Endothelial cell of umbilical vein (primary cell): ENCODE measurements around the gene ITPKC. TPM values are rescaled to one million over a fixed set of nuclear protein-coding genes. Genes with fewer than 3 reads are reported as not detected.

Experiments
- BruUV-seq: library from RNA; stranded (reverse); fragments of 400-500 nt; replicated peaks from 2 replicates; lab custom pipeline; 2021; lab: Mats Ljungman, UMichigan
- CTCF ChIA-PET: fragments of 300-600, 350-600 bp; sonication (Branson Sonifier 250); formaldehyde crosslinking; loops from one replicate; lab custom pipeline; 2021; ENCODE audit warnings: antibody characterized with exemption, inconsistent platforms; lab: Charles Lee
- POLR2A ChIA-PET: fragments of 300-600, 350-600 bp; sonication (Branson Sonifier 250); formaldehyde crosslinking; loops from one replicate; lab custom pipeline; 2021; ENCODE audit warnings: antibody characterized with exemption, inconsistent platforms; lab: Charles Lee
- DNase-seq: peaks from one replicate; pipeline ENCODE4 v3.0.0-alpha.2; 2011; ENCODE audit warnings: low read depth, low spot score
- FAIRE-seq: peaks from 2 replicates; lab custom pipeline; 2011; peaks lifted over from hg19 to GRCh38; lab: Jason Lieb, UNC
- H2AFZ ChIP-seq: 2 replicates; pipeline ENCODE4 v1.6.0; 2012; ENCODE audit warnings: low read depth, low read length, control low read depth, inconsistent platforms
- H3K27ac ChIP-seq: 2 replicates; pipeline ENCODE4 v1.5.1; 2011; ENCODE audit warnings: low read depth, mild to moderate bottlenecking, control low read depth, low read length, moderate library complexity; ENCODE audit not compliant: insufficient read depth
- H3K27me3 ChIP-seq, 2 experiments: 2 replicates each; pipeline versions ENCODE4 v1.6.0 to v1.6.1; 2011; ENCODE audit warnings: low read length in 2 of 2, mixed read lengths in 1 of 2; ENCODE audit not compliant: control insufficient read depth in 2 of 2, insufficient read depth in 2 of 2
- H3K36me3 ChIP-seq, 2 experiments: 2 replicates in 1 of 2; 3 replicates in 1 of 2; pipeline ENCODE4 v1.5.1; 2011; ENCODE audit warnings: low read length in 2 of 2, mild to moderate bottlenecking in 1 of 2, moderate library complexity in 1 of 2; ENCODE audit not compliant: control insufficient read depth in 2 of 2, insufficient read depth in 2 of 2; ENCODE audit errors: extremely low read depth in 1 of 2
- H3K4me1 ChIP-seq: 3 replicates; pipeline ENCODE4 v1.5.1; 2011; ENCODE audit warnings: mild to moderate bottlenecking, low read length; ENCODE audit not compliant: control insufficient read depth, insufficient read depth; ENCODE audit errors: extremely low read depth
- H3K4me2 ChIP-seq: 2 replicates; pipeline ENCODE4 v1.6.1; 2011; ENCODE audit warnings: low read length, control low read depth, mixed read lengths; ENCODE audit not compliant: insufficient read depth
- H3K4me3 ChIP-seq, 3 experiments: fragments of 200-600 bp in 1 of 3; sonication (generic), shearing (Covaris generic) in 1 of 3; replicated peaks in 1 of 3; 2 replicates each; pipeline ENCODE4 v1.5.1; 2011 to 2016; ENCODE audit warnings: control low read depth in 3 of 3, low read length in 3 of 3, mild to moderate bottlenecking in 2 of 3, inconsistent platforms in 1 of 3, low read depth in 1 of 3, moderate library complexity in 1 of 3; ENCODE audit not compliant: insufficient read depth in 1 of 3
- H3K79me2 ChIP-seq: 2 replicates; pipeline ENCODE4 v1.6.0; 2012; ENCODE audit warnings: low read length, inconsistent platforms; ENCODE audit not compliant: control insufficient read depth, insufficient read depth
- H3K9ac ChIP-seq: replicated peaks from 2 replicates; pipeline ENCODE3; 2011; ENCODE audit warnings: low read length, control low read depth; ENCODE audit not compliant: insufficient read depth; ENCODE audit errors: extremely low read depth
- H3K9me1 ChIP-seq: replicated peaks from 3 replicates; pipeline ENCODE4 v1.6.0; 2011; ENCODE audit warnings: mild to moderate bottlenecking, low read length; ENCODE audit not compliant: control insufficient read depth, insufficient read depth; ENCODE audit errors: extremely low read depth
- H3K9me3 ChIP-seq: replicated peaks from 2 replicates; pipeline ENCODE4 v1.5.1; 2012; ENCODE audit warnings: low read length, inconsistent platforms; ENCODE audit not compliant: control insufficient read depth, insufficient read depth
- H4K20me1 ChIP-seq: replicated peaks from 2 replicates; pipeline ENCODE3; 2011; ENCODE audit warnings: mild to moderate bottlenecking, low read length; ENCODE audit not compliant: control insufficient read depth, insufficient read depth; ENCODE audit errors: extremely low read depth
- EZH2 ChIP-seq: IDR thresholded peaks from 2 replicates; pipeline ENCODE4 v1.6.1; 2012; ENCODE audit warnings: borderline replicate concordance, low read depth, mild to moderate bottlenecking, moderate library complexity, low read length, inconsistent platforms; ENCODE audit not compliant: severe bottlenecking
- GATA2 ChIP-seq: IDR thresholded peaks from 2 replicates; pipeline ENCODE4 v1.7.0; 2011; ENCODE audit warnings: low read depth, mild to moderate bottlenecking, moderate library complexity, mixed read lengths, low read length; ENCODE audit not compliant: insufficient read length, insufficient read depth
- JUN ChIP-seq: IDR thresholded peaks from 2 replicates; pipeline ENCODE4 v1.6.1; 2011; ENCODE audit warnings: borderline replicate concordance, low read depth; ENCODE audit not compliant: insufficient read length, insufficient read depth
- POLR2A ChIP-seq: IDR thresholded peaks from 2 replicates; pipeline ENCODE4 v1.6.1; 2012; ENCODE audit warnings: low read depth, mild to moderate bottlenecking, control low read depth, low read length
- POLR2AphosphoS5 ChIP-seq: IDR thresholded peaks from 2 replicates; pipeline ENCODE4 v1.6.1; 2012; ENCODE audit warnings: low read depth, mild to moderate bottlenecking, control low read depth, low read length, moderate library complexity; ENCODE audit not compliant: insufficient read depth
- dilution Hi-C: fragments of 300-500 bp; cut with MboI; formaldehyde crosslinking; loops from one replicate; pipeline ENCODE4 v1.15.0; 2019; ENCODE audit warnings: low sequenced_read_pairs; ENCODE audit not compliant: extremely low pct_ligation_motif_present
- intact Hi-C: fragments of 100-400 bp; cut with micrococcal nuclease; formaldehyde crosslinking; loops from one replicate; pipeline ENCODE4 v1.10.0; 2022
- polyA plus RNA-seq, 4 experiments: library from polyadenylated mRNA; depleted of rRNA in 3 of 4; stranded (reverse) in 3 of 4; unstranded in 1 of 4; fragments of >200 nt; gene quantifications; 2 replicates each; pipeline versions ENCODE4 v1.2.1 to v1.2.3, GENCODE V29; 2011 to 2012; ENCODE audit warnings: missing spikeins in 1 of 4
- total RNA-seq: library from RNA; stranded (reverse); gene quantifications from 2 replicates; pipeline ENCODE4 v1.2.3, GENCODE V29; 2021
- TF ChIP-seq, protein P1 (sequence below), 2 donors: IDR thresholded peaks; 1 replicate in 1 of 2; 2 replicates in 1 of 2; pipeline ENCODE4 v1.5.1; 2011; ENCODE audit warnings: low read length in 2 of 2, mild to moderate bottlenecking in 2 of 2, moderate library complexity in 2 of 2, control low read depth in 1 of 2, inconsistent platforms in 1 of 2, low read depth in 1 of 2; ENCODE audit not compliant: insufficient read depth in 1 of 2; ENCODE audit errors: extremely low read depth in 1 of 2

Gene ITPKC
- total and polyA plus RNA-seq, 2 donors (not counting 3 experiments of a cell fraction or from before 2014, with no cell fraction given) = 7.3 to 16.1 TPM

- peak overlapping the region; percentile 94 for H3K4me2 ChIP-seq
- no peaks in the 10 kb centered on the region for H3K79me2 ChIP-seq
- TF ChIP-seq POLR2AphosphoS5 (no peak), POLR2A (peak; percentile 9), EZH2 (no peak), GATA2 (no peak), JUN (no peak)
- TF ChIP-seq, protein P1, sequence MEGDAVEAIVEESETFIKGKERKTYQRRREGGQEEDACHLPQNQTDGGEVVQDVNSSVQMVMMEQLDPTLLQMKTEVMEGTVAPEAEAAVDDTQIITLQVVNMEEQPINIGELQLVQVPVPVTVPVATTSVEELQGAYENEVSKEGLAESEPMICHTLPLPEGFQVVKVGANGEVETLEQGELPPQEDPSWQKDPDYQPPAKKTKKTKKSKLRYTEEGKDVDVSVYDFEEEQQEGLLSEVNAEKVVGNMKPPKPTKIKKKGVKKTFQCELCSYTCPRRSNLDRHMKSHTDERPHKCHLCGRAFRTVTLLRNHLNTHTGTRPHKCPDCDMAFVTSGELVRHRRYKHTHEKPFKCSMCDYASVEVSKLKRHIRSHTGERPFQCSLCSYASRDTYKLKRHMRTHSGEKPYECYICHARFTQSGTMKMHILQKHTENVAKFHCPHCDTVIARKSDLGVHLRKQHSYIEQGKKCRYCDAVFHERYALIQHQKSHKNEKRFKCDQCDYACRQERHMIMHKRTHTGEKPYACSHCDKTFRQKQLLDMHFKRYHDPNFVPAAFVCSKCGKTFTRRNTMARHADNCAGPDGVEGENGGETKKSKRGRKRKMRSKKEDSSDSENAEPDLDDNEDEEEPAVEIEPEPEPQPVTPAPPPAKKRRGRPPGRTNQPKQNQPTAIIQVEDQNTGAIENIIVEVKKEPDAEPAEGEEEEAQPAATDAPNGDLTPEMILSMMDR (IDR thresholded peaks at IDR 0.05; ENCODE audit: extremely low read depth in 1 of 2, insufficient read depth in 1 of 2, low read depth in 1 of 2, low read length in 2 of 2) = no peak
- BruUV-seq = TSS peak; percentile 80
- H3K4me3 ChIP-seq = peak overlapping the region; percentile 36 to 76 (median 44)
- ChIA-PET CTCF (interaction anchor here (0.6 to 3.5 kb wide), 11 partner anchors 11 to 143 kb away, joined by 3 to 39 read pairs (median 7); partner anchors contain the start of genes ACTMAP, EGLN2 and SNRPA), POLR2A (interaction anchor here (0.8 to 2.8 kb wide), 8 partner anchors 20 to 175 kb away, joined by 3 to 23 read pairs (median 5); partner anchors contain the start of genes ACTMAP, COQ8B, EGLN2 and ITPKC)
- DNase-seq (no peak), FAIRE-seq (no peak)
- H3K27me3 ChIP-seq = no peaks in the 10 kb centered on the region
- intact Hi-C loops = loop anchor here (1.0 kb wide), 1 partner anchor 29 kb away; no protein-coding TSS in a partner anchor
- no peaks in the 10 kb centered on the region for H3K9me1 ChIP-seq
- no peaks in the 10 kb centered on the region for H3K36me3 ChIP-seq
- dilution Hi-C loops = no loop called here
- H3K27ac ChIP-seq = peak overlapping the region; percentile 80
- H2AFZ ChIP-seq = peak overlapping the region; percentile 72
- peak overlapping the region; percentile 81 for H3K9ac ChIP-seq
- H4K20me1 ChIP-seq = no peaks in the 10 kb centered on the region
- H3K9me3 ChIP-seq = no peaks in the 10 kb centered on the region
- peaks cover 17% of the 10 kb centered on the region for H3K4me1 ChIP-seq
Measured at GRCh38 chr19:40777645-40777936, 60.7 kb downstream of the ITPKC start.
